ENCODE results near the gene PREX1. TPM values are rescaled to one million over a fixed set of nuclear protein-coding genes. Genes with fewer than 3 reads are reported as not detected.

The PREX1 gene
- total and polyA plus RNA-seq, 2 of the 4 experiments (the other 2 are of a cell fraction), result 0.67 to 0.72 TPM

GRCh38 chr20:48839154-48839917 lies 11.5 kb upstream of the PREX1 start:
- Histone ChIP-seq H3K4ac (ENCODE audit: low read depth, low read length) (no peak overlapping the region), H3K18ac (ENCODE audit: low read depth, low read length) (no peak overlapping the region), H3K4me2 (ENCODE audit: low read depth, low read length) (no peak overlapping the region), H2AK9ac (replicated peaks; ENCODE audit: low read depth, low read length, poor library complexity) (no peak overlapping the region), H3K36me3 (ENCODE audit: control insufficient read depth, insufficient read depth, low read length) (no peaks in the 10 kb centered on the region), H3K27ac (ENCODE audit: insufficient read depth, low read length) (no peak overlapping the region), H3K27me3 (ENCODE audit: control insufficient read depth, insufficient read depth, low read length) (peaks cover 11% of the 10 kb centered on the region), H3K14ac (replicated peaks; ENCODE audit: low read depth, low read length) (no peak overlapping the region), H3K9ac (ENCODE audit: low read depth, low read length) (no peak overlapping the region), H2AK5ac (ENCODE audit: low read depth, low read length) (no peak overlapping the region), H3K23ac (ENCODE audit: low read depth, low read length) (no peak overlapping the region), H2BK5ac (ENCODE audit: low read depth, low read length, poor library complexity, severe bottlenecking) (no peak overlapping the region), H3K4me1 (ENCODE audit: control insufficient read depth, insufficient read depth, low read length) (peaks cover 3% of the 10 kb centered on the region), H4K91ac (ENCODE audit: insufficient read depth, low read depth, low read length) (no peak overlapping the region), H4K5ac (ENCODE audit: low read depth, low read length) (no peak overlapping the region), H3K79me1 (ENCODE audit: low read depth in 1 of 2, low read length in 2 of 2) (no peaks in the 10 kb centered on the region), H3K9me1 (ENCODE audit: insufficient read depth, low read length) (0 out of 2 replicates have a peak, but pooled peaks cover 4% of the 10 kb centered on the region), H3K4me3 (ENCODE audit: insufficient read depth, low read depth, low read length) (no peak overlapping the region), H4K20me1 (ENCODE audit: insufficient read depth, low read length) (no peaks in the 10 kb centered on the region), H3K56ac (ENCODE audit: extremely low read depth, insufficient read depth, low read length) (no peak overlapping the region), H2BK20ac (ENCODE audit: low read depth, low read length) (no peak overlapping the region), H2AFZ (replicated peaks; ENCODE audit: low read length, poor library complexity) (no peak overlapping the region), H4K8ac (ENCODE audit: low read depth in 2 of 2, low read length in 2 of 2) (no peak overlapping the region), H3K9me3 (ENCODE audit: control insufficient read depth, insufficient read depth, low read length) (no peaks in the 10 kb centered on the region; the same call in 1 of the 2 replicates), H2BK120ac (ENCODE audit: low read depth, low read length) (no peak overlapping the region), H2BK15ac (ENCODE audit: low read depth, low read length) (no peak overlapping the region)
- TF ChIP-seq SMC3 (IDR thresholded peaks at IDR 0.05; ENCODE audit: low read depth, low read length) (no peak), MAZ (IDR thresholded peaks at IDR 0.05; ENCODE audit: borderline replicate concordance, low read depth, low read length) (no peak), RFX5 (IDR thresholded peaks at IDR 0.05; ENCODE audit: low read depth, low read length) (no peak), BHLHE40 (IDR thresholded peaks at IDR 0.05; ENCODE audit: low read depth, low read length) (no peak), RCOR1 (IDR thresholded peaks at IDR 0.05; ENCODE audit: insufficient replicate concordance, low read length) (no peak), RAD21 (IDR thresholded peaks at IDR 0.05; ENCODE audit: low read length) (no peak), CHD1 (IDR thresholded peaks at IDR 0.05; ENCODE audit: low read depth, low read length) (no peak), MXI1 (IDR thresholded peaks at IDR 0.05; ENCODE audit: borderline replicate concordance, low read depth, low read length) (no peak), USF2 (IDR thresholded peaks at IDR 0.05; ENCODE audit: low read depth, low read length) (no peak), MAFK (IDR thresholded peaks at IDR 0.05; ENCODE audit: low read depth, low read length) (no peak), NFE2L2 (IDR thresholded peaks at IDR 0.05; ENCODE audit: low read depth, low read length) (no peak), CEBPB (IDR thresholded peaks at IDR 0.05; ENCODE audit: low read depth, low read length) (no peak), FOS (IDR thresholded peaks at IDR 0.05; ENCODE audit: low read depth, low read length) (no peak), POLR2A (IDR thresholded peaks at IDR 0.05; ENCODE audit: low read depth, low read length) (no peak), ELK1 (IDR thresholded peaks at IDR 0.05; ENCODE audit: borderline replicate concordance, low read depth, low read length) (no peak), CTCF (conservative IDR thresholded peaks at IDR 0.05; ENCODE audit: low read depth, low read length) (no peak)
- dilution Hi-C loops (cut with HindIII; ENCODE audit: low sequenced_read_pairs, unreplicated experiment) (no loop called here), in situ Hi-C loops (cut with MboI; ENCODE audit: low sequenced_read_pairs) (no loop called here), intact Hi-C loops (cut with micrococcal nuclease) (no loop called here)
- WGBS, 2 experiments (ENCODE audit: extremely low coverage in 2 of 2, insufficient read length in 1 of 2), result no CpG with 5 or more reads among the region's 11 CpGs
- DNase-seq, result no peak
- ATAC-seq (ENCODE audit: low read depth), result no peak
- BruUV-seq (replicated peaks), result no TSS peak
- POLR2A ChIA-PET (ENCODE audit: unreplicated experiment), result no interaction called here
- CTCF ChIA-PET, result no interaction called here
